H1 (cell line): ENCODE results near the gene PTGFR. TPM values are rescaled to one million over a fixed set of nuclear protein-coding genes. Genes with fewer than 3 reads are reported as not detected.

Experiments
- KDM5A ChIP-seq: fragments of 200-600 bp; IDR thresholded peaks from 2 replicates; pipeline ENCODE4 v1.7.1; 2012; ENCODE audit warnings: mild to moderate bottlenecking, low read length, inconsistent platforms, mixed read lengths
- RNF2 ChIP-seq: fragments of 200-900, 300-1000 bp; sonication (generic); IDR thresholded peaks from 2 replicates; pipeline ENCODE4 v1.7.1; 2016; ENCODE audit warnings: borderline replicate concordance, low read depth, mild to moderate bottlenecking, antibody characterized with exemption, low read length; ENCODE audit not compliant: poor library complexity, severe bottlenecking; ENCODE audit errors: missing control alignments
- polyA plus RNA-seq, 7 experiments: library from polyadenylated mRNA; depleted of rRNA in 3 of 7; stranded (reverse) in 5 of 7; unstranded in 2 of 7; fragments of >200 nt in 5 of 7; fragments of 200-250 nt in 2 of 7; gene quantifications; 1 replicate in 5 of 7; 2 replicates in 1 of 7; 4 replicates in 1 of 7; pipeline versions ENCODE4 v1.2.1 to v1.2.3, GENCODE V29; 2011 to 2013; ENCODE audit warnings: missing spikeins in 2 of 7, mixed read lengths in 2 of 7
- total RNA-seq: library from RNA; stranded (reverse); fragmentation: NEBNext Ultra II Directional; extraction: Animal tissue kit (Norgen Biotek cat#: 25700); gene quantifications from 2 replicates; pipeline ENCODE4 v1.2.1, GENCODE V29; 2021

The PTGFR gene
- total and polyA plus RNA-seq, 2 of the 8 experiments (the other 6 are each of a cell fraction or from before 2014, with no cell fraction given), result 0.02 TPM; not detected in 1

DNA sequence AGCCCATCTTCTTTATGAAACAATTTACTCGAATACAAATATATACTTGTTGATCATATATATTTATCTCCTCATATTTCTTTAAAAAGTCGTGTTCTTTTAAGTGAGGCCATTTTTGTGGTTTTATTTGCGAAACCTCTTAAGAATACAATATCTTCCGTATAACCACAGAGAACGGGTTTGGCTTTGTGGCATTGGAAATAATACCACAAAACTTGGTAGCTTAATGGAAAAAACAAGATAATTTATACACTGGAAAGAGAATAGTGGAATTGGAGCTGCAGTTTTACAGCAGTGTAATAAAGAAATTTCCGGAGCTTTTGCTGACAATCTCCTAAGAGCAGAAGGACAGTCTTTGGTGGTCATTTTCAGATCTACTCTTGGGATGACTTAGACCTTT is 29.4 kb downstream of the PTGFR start (continued):
- TF ChIP-seq RNF2 (no peak), KDM5A (no peak)
- TF ChIP-seq, all 59 proteins: peak for 0
